Measurements from ENCODE around the gene VASP. TPM values are rescaled to one million over a fixed set of nuclear protein-coding genes. Genes with fewer than 3 reads are reported as not detected.
A peak's percentile ranks its signal among the peaks of the same experiment; 100 is the strongest.

The VASP gene
- total RNA-seq, 1 donor from 2014 or later: 59.0 TPM

DNA sequence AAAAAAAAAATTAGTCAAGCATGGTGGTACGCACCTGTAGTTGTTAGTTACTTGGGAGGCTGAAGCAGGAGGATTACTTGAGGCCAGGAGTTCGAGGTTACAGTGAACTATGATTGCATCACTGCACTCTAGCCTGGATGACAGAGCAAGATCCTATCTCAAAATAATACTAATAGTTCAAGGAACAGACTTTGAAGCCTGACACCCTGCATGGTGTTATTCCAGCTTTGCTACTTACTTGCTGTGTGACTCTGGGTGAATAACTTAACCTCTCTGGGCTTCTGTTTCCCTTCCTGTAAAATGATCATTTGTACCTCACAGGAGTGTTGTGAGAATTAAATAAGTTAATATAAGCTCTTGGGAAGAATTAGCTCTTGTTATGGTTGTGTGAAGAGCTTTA lies 43.0 kb upstream of the VASP start:
- TF ChIP-seq, protein P1, sequence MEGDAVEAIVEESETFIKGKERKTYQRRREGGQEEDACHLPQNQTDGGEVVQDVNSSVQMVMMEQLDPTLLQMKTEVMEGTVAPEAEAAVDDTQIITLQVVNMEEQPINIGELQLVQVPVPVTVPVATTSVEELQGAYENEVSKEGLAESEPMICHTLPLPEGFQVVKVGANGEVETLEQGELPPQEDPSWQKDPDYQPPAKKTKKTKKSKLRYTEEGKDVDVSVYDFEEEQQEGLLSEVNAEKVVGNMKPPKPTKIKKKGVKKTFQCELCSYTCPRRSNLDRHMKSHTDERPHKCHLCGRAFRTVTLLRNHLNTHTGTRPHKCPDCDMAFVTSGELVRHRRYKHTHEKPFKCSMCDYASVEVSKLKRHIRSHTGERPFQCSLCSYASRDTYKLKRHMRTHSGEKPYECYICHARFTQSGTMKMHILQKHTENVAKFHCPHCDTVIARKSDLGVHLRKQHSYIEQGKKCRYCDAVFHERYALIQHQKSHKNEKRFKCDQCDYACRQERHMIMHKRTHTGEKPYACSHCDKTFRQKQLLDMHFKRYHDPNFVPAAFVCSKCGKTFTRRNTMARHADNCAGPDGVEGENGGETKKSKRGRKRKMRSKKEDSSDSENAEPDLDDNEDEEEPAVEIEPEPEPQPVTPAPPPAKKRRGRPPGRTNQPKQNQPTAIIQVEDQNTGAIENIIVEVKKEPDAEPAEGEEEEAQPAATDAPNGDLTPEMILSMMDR (IDR thresholded peaks at IDR 0.05; ENCODE audit: insufficient read depth, low read length, severe bottlenecking): no peak
- Histone ChIP-seq H3K4me3 (ENCODE audit: low read depth, low read length) (no peak overlapping the region), H3K27me3 (ENCODE audit: control insufficient read depth, insufficient read depth, low read length) (no peaks in the 10 kb centered on the region), H3K36me3 (ENCODE audit: control insufficient read depth, insufficient read depth, low read length) (no peaks in the 10 kb centered on the region)
- no peak for FAIRE-seq
- DNase-seq (ENCODE audit: low read depth): no peak

GRCh38 chr19:45464852-45465441 lies 42.3 kb upstream of the VASP start:
- Histone ChIP-seq H3K36me3 (ENCODE audit: control insufficient read depth, insufficient read depth, low read length) (no peaks in the 10 kb centered on the region), H3K27me3 (ENCODE audit: control insufficient read depth, insufficient read depth, low read length) (no peaks in the 10 kb centered on the region), H3K4me3 (ENCODE audit: low read depth, low read length) (no peak overlapping the region)
- no peak for FAIRE-seq
- DNase-seq (ENCODE audit: low read depth): no peak
- TF ChIP-seq, protein P1 (IDR thresholded peaks at IDR 0.05; ENCODE audit: insufficient read depth, low read length, severe bottlenecking): no peak

- TF ChIP-seq, protein P1 (IDR thresholded peaks at IDR 0.05; ENCODE audit: insufficient read depth, low read length, severe bottlenecking): no peak
- FAIRE-seq (no peak), DNase-seq (ENCODE audit: low read depth) (no peak)
- H3K4me3 ChIP-seq (ENCODE audit: low read depth, low read length): peak overlapping the region; percentile 92
- H3K36me3 ChIP-seq (ENCODE audit: control insufficient read depth, insufficient read depth, low read length): no peaks in the 10 kb centered on the region
- no peaks in the 10 kb centered on the region for H3K27me3 ChIP-seq (ENCODE audit: control insufficient read depth, insufficient read depth, low read length)
Measured at GRCh38 chr19:45467115-45467455, 40.2 kb upstream of the VASP start.

DNA sequence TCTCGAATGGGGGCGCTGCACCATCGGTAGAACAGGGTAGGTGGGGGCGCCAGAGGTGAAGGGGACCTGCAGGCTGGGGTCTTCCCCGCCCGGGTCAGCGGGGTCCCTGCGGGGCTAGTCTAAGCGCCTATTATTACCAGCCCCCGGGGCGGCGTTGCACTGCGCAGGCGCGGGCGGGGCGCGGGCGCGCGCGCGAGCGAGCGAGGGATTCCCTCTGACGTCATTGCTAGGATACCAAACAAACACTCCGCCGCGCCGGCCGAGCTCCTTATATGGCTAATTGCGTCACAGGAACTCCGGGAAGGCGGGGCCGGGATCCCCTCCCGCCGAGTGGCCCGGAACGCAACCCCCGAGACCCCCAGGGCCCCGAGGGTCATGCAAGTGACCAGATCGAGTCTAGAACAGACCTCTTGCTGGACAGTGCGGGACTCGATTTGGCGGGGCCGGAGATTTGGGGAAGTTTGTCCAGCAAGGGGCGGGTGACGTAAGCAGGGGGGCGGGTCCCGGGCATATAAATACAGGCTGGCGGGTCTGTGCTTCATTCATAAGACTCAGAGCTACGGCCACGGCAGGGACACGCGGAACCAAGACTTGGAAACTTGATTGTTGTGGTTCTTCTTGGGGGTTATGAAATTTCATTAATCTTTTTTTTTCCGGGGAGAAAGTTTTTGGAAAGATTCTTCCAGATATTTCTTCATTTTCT lies 39.7 kb upstream of the VASP start, which contains the start of gene FOSB:
Gene FOSB (plus strand): TSS at position 541 of the 703 bp plus-strand sequence. CDS start 591 bp downstream, outside the sequence.
- H3K27me3 ChIP-seq (ENCODE audit: control insufficient read depth, insufficient read depth, low read length): no peaks in the 10 kb centered on the region
- peak within 1 kb of the TSS; percentile 92 for H3K4me3 ChIP-seq (ENCODE audit: low read depth, low read length)
- DNase-seq (ENCODE audit: low read depth) (peak; percentile 77), FAIRE-seq (no peak)
- TF ChIP-seq, protein P1 (IDR thresholded peaks at IDR 0.05; ENCODE audit: insufficient read depth, low read length, severe bottlenecking): no peak
- peaks cover under 1% of the 10 kb centered on the region for H3K36me3 ChIP-seq (ENCODE audit: control insufficient read depth, insufficient read depth, low read length)

DNA sequence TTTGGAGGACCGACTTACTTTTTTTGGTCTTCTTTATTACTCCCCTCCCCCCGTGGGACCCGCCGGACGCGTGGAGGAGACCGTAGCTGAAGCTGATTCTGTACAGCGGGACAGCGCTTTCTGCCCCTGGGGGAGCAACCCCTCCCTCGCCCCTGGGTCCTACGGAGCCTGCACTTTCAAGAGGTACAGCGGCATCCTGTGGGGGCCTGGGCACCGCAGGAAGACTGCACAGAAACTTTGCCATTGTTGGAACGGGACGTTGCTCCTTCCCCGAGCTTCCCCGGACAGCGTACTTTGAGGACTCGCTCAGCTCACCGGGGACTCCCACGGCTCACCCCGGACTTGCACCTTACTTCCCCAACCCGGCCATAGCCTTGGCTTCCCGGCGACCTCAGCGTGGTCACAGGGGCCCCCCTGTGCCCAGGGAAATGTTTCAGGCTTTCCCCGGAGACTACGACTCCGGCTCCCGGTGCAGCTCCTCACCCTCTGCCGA lies 39.1 kb upstream of the VASP start:
- FAIRE-seq (no peak), DNase-seq (ENCODE audit: low read depth) (no peak)
- no peaks in the 10 kb centered on the region for H3K27me3 ChIP-seq (ENCODE audit: control insufficient read depth, insufficient read depth, low read length)
- peaks cover 3% of the 10 kb centered on the region for H3K36me3 ChIP-seq (ENCODE audit: control insufficient read depth, insufficient read depth, low read length)
- H3K4me3 ChIP-seq (ENCODE audit: low read depth, low read length): peak overlapping the region; percentile 92
- TF ChIP-seq, protein P1 (IDR thresholded peaks at IDR 0.05; ENCODE audit: insufficient read depth, low read length, severe bottlenecking): peak; percentile 1

Measured in bronchial epithelial cell (primary cell).